HG03175 (cell line): ENCODE data around the gene KPNB1.
"Not testable (repeated sequence)": the region's sequence is repeated elsewhere in the genome, so short reads cannot be mapped to it uniquely, and the experiment has no call there.

Experiments
- ATAC-seq: cut with Tn5 transposase; IDR thresholded peaks from one replicate; pipeline ENCODE4 v1.9.1; 2021; ENCODE audit warnings: mild to moderate bottlenecking, moderate library complexity; ENCODE audit not compliant: unreplicated experiment

Gene KPNB1

DNA sequence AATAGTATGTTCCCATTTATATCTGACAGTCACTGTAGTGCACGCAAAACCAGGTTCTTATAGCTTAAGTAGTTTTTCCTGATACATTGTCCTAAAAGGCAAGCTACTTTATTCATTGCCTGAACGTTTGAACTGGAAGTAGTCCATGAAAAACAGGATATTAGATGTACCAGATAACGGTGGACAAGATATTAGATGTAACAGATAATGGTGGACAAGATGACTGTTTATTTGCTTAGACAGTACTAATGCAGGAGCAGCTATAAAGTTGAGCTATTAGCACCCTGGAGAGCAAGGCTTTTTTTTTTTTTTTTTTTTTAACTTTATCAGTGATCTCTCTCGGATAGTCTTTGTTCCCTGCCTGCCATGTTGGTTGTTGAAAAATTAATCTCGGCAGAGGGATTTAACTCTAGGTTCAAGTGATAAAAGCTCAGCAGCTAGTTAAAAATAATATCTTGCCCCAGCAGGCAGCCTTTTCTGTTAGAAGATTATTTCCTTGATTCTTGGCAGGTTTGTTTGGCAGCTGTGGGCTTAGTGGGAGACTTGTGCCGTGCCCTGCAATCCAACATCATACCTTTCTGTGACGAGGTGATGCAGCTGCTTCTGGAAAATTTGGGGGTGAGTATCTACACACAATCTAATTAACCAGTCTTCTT, 26.9 kb downstream of the KPNB1 start:
- ATAC-seq, result no peak

DNA sequence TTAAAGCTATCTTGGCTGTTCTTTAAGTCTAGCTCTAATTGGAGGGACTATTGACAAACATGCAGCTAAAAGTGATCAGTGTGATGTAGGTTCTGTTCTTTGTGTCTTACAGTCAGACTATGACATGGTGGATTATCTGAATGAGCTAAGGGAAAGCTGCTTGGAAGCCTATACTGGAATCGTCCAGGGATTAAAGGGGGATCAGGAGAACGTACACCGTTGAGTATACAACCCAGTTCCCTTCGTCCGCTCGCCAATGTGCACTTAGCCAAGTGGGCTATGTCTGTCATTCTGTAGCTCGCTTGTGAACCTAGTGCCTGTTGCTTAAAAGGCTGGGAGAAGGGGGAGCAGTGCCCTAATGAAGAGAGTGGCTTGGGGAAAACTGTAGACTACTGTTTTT, 28.5 kb downstream of the KPNB1 start:
- ATAC-seq, result no peak

DNA sequence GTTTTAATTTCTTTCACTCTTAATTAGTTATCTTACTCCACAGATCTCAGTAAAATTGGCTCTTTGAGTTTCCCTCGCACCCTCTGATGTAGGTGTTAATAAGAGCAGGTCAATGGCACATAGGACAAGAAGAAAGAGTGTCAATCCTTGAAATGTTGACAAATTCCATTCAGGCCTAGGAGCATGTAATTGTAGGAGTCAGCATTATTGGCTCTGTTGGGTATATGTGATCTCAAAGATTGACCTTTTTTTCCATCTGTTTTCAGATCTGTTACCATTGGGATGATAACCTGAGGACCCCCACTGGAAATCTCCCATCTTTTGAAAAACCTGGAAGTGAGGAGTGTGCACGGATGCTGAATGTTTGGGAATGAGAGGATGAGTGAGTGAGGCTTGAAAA, 32.4 kb downstream of the KPNB1 start:
- no peak for ATAC-seq

DNA sequence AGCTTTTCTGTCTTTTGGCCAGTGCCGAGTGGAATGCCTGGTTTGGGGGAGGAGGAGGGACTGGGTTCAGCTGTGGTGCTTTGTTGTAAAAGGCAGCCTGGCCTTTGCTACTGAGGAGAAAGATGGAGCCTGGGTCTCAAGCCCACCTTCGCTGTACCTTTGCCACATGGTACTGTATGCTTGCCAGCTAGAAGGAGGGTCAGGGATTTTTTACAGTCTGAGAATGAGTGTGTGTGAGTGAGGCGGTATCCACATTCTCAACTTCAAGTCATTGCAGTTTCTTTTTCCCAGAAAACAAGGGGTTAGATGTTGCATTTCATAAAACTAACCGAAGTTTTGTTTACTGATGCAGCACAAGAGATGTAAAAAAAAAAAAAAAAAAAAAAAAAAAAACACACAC, 33.0 kb downstream of the KPNB1 start:
- not testable (repeated sequence) for ATAC-seq

DNA sequence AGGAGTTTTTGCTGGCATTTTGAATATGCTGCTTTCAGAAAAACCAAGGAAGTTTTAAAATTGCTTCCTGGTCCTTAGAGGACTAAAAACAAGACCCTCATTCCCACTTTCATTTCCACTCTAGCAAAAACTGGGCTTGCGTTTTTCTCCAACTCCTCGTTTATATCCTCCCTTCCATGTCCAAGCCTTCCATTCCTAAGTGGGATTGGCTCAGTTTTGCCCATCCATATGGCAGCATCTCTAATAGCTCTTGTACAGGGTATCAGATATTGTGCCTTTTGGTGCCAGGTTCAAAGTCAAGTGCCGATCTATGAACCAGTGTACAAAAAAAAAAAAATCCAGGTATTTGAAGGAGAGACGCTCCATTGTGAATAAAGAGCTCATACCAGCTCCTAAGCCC, 34.3 kb downstream of the KPNB1 start:
- no peak for ATAC-seq

DNA sequence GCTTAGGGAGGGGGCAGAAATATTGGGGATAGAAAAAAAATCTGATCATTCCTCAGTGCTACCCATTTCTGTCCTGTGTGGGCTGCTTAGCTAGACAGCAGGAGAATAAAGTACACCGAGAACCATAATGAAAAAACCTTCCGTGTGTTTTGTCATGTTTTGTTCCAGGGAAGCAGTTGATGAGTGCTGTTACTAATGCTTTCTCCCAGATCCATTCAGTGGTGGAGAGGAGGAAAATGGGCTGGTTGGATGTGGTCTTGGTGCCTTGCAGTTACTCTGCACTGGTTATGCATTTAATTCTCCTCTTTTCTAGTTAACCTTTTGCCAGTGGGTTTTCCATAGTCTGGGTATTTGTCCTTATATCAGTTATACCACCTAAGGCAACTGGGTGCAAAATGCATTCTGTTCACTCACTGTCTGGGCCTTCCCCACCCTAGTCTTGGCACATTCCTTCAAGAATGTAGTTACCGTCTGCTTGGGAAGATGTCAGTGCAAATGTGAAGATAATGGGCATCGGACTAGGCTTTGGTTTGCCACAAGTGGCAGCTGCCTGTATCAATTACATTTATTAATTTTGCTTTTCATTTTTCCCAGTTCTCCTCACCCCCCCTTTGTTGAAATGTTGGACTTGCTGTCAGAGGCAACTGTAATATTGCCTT, 34.9 kb downstream of the KPNB1 start:
- no peak for ATAC-seq

DNA sequence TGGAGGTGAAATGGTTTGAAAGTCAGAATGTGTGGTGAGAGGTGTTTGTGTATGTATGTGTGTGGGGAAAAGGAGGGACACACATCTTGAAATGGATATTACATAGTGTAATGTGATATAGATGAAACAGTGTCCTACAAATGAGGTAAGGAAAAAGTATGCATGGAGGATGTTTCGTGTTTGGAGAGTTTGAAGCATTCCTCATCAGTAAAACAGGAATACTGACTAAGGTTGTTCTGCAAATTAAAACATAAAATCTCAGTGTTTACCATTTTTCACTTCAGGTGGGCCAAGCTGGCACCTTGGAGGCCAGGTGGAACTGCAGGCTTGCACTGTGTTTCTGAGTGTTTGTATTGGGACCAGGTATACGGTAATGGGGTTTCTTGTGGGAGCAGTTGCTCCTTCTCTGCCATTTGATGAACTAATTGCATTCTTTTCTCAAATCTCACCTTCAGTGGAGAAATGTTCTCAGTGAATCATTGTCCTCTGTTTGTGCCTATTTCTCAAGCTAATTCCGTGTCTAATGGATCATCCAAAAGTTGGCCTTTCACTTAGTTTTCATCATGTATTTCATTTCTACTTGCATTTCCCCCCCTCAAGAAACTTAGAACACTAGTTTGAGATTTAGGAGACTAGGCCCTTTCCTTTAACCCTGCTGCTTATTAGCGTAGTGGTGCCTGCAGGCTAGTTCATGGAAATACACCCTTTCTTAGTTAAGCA, 36.0 kb downstream of the KPNB1 start:
- ATAC-seq, result no peak

DNA sequence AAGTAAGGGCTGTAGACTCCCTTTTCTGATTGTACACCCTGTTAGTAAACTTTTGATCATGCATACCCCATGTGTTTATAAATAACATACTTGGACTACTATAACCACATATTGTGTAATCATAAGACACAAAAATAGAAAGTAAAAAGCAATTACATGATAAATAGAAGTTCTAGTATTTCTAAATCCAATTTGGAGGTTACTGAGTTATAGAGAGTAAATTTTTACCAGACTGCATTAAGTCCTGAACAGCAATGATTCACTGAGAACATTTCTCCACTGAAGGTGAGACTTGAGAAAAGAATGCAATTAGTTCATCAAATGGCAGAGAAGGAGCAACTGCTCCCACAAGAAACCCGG, 36.5 kb downstream of the KPNB1 start:
- no peak for ATAC-seq

DNA sequence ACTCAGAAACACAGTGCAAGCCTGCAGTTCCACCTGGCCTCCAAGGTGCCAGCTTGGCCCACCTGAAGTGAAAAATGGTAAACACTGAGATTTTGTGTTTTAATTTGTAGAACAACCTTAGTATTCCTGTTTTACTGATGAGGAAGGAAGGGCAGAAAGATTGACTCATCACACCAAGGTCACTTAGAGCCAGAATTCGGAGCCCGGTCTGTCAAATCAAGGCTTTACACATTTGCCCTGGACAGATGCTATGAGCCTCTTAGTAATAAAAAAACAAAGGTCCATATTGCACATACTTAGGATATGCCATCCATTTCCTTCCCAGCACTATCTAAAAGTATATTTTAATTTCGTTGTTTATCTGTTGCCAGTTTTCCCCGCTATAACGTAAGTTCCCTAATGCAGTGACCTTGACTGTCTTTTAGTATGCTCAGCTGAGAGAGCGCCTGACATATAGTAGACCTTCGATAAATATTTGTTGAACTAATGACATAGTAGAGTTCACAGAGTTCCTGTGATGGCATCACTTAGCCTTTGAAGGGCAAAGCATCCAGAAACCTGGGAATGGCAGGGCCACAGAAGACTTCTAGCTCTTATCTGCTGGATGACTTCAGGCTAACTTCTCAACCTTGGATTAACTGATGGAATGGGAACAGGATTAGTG, 37.1 kb downstream of the KPNB1 start:
- no peak for ATAC-seq

DNA sequence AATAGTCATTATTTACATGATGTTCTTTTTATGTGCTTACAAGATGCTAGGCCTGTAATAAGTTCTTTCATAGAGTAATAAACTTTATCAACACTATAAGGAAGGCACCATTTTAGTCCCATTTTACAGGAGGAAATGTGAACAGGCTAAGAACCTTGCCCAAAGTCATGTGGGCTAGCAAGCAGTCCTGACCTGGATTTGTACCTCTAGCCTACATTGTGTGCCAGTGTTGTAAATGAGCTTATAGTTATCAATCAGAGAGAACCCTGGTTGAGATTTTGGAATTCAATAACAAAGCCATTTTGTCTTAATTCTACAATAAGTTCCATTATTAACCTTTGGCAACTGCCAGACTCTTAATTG, 37.6 kb downstream of the KPNB1 start:
- ATAC-seq, result no peak

DNA sequence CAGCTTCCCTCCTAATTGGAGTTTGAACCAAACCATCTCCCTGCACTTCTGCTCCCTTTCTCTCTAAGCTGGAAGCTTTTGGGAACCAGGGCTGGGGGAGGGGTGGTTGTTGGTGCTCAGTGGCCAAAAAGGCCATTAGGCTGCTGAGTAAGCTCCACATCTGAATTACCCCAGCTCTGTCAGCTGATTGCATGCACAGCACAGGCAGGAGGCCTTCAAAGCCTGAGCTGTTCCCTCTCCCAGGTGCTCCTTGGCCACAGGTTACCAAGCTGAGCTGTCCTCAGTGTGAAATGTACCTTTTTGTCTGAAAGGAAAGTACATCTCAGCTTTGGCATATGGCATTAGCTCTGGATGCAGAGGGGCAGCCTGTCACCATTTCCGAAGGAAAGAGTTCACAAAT, 38.0 kb downstream of the KPNB1 start:
- ATAC-seq, result no peak

DNA sequence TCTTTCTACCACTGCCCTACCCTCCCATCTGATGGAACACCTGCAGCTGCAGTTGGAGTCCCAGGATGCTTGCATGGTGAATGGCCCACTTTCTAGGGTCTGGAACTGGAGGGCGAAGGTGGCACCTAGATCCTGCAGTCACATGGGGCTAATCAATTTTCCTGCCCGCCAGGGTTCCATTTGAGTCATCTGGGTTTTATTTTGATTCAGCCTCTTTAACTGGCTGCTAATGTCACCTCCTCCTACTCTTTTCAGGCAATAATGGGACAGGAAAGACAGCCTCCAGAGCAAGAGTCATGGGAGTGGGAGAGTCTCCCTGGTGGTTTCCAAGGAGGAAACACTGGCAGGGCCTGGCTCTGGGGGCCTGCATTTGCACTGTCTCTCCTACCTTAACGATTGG, 40.4 kb downstream of the KPNB1 start:
- ATAC-seq, result no peak

DNA sequence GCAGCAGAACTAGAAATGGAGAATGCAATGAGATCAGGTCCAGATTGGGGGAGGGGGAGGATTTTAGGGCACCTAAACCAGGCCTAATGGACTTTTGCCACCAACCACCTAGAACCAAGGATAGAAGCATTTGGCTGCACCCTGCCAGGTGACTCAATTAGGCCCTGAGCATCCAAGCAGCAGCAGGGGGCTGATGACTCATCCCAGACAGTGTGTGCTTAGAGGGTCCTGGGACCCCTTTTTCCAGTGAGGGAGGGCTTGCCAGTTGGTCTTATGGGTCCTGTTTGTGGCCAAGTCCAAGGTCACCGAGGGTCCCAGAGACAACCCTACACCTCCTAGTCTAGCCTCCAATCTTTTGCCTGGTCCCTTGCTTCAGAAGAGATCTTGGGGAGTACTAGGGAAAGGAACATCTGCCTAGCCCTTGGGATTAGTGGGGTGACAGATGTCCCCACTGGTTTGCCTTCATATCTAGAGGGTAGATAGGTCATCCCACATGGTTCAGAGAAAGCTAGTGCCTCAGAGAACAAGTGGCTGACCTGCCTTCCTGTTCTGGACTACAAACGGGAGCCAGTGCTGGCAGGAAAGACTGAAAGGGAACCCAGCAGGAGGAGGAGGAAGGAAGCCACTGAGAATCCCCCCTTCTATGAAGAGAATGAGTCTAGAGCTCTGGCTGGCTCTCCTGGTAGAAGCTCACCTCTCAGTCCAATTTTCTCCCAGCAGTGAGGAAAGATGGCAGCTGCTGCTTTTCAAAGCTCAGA, 42.6 kb downstream of the KPNB1 start:
- no peak for ATAC-seq

DNA sequence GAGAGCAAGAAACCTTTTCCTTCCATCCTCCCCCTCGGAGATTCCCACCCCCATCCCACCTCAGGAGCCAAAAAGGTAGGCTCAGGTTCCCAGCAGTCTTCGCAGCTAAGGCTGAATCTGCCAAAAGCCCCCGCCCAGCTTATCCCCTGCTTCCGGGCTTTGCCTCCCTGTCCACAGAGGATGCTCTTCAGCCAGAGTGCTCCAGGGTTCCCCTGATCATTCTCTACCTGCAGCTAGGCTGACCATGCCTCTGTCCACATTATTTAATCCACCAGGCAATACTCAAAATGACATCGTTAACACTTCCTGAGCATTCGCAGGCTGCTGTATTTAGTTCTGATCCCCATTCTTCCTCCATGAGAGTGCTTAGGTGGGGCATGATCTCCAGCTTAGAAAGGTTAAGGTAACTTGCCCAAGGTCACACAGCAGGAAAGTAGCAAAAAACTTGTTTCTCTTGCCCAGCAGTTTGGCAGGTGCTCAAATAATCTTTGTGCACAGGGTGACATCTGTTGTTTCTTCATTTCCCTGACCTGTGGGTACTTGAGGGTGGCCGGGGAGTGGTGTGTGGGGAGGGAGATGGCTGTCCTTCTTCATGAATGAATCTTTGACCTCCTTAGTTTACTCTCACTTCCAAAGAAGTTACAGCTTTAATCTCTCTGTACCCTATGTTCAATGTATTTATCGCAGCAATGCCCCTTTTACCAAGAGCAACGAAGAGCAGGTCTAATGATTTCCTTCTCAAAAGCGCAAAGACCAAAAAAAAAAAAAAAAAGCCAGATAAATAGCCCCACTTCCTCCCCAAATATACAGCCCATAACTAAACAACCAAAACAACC, 43.4 kb downstream of the KPNB1 start:
- no peak for ATAC-seq

DNA sequence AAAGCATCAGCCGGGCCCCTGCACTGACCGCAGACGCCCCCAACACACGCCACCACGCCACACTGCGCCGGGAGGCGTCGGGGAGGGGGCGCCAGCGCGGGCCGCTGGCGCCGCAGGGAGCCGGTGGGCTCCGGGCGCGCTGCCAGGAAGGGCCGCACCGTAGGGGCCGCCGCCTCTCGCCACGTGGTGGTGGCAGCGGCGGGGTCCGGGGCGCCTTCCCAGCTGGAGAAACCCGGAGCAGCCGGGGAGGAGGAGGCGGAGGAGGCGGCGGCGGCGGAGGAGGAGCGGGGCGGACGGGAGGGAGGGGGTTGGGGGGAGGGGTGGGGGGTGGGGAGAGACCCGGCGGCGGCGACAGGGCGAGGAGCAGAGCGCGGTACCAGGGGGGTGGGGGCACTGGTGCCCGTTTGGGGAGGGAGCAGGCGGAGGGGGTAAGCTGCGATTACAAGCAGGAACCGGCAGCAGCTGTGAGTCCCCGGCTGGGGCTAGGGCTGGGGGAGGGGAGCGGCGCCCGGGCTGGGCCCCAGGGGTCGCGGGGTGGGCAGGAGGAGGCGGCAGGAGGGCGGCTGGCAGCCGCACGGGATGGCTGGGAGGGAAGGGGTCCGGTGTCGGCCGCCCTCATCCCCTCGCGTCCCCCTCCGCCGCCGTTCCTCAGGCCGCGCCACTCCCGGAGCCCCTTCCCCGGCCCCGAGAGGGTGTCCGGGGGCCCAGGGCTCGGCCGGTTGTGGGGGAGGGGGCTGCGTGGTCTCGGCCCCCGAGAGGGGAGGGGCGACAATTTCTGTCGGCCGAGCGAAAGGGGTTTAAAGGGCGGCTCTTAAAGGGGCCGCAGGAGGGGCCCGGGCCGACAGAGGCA, 44.2 kb downstream of the KPNB1 start, which contains the start of gene TBKBP1:
TBKBP1 (plus strand) TSS at position 431 of the 850 bp plus-strand sequence. CDS start 1,952 bp downstream, outside the sequence.
- no peak for ATAC-seq

DNA sequence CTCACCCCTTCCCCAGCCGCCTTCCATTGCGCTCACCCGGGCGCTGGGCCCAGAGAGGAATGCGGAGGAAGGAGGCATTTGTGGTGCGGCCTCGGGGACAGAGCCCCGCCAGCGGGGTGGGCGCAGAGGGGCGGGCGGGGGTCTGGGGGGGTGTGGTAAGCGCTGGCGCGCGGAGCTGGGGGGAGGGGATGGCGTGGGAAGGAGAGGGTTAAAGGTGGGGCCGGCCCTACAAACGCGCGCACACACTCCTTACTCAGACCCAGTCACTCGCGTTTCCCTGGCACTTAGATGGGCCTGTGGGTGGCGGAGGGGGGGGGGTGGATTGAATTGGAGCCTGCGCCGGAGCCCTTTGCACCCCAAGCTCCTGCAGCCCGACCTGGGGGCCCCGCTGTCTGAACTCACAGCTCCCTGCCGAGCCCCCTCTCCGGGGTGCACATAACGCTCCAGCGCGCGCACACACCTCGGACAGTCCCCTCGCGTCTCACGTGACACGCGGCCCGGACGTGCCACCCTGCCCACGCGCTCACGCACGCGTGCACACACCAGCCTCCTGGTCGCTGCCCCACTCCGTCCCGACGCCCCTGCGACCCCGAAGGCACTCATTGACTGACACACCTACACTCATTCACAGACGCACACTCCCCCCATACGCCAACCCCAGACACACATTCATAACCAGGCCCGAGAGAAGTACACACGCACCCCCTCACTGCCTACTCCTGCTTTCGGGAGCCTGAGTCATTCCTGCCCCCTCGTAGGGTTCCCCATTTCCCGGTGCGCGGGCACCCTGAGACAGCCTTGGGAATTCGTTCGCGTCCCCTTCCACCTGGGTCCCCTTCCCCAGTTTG, 45.1 kb downstream of the KPNB1 start:
- no peak for ATAC-seq

DNA sequence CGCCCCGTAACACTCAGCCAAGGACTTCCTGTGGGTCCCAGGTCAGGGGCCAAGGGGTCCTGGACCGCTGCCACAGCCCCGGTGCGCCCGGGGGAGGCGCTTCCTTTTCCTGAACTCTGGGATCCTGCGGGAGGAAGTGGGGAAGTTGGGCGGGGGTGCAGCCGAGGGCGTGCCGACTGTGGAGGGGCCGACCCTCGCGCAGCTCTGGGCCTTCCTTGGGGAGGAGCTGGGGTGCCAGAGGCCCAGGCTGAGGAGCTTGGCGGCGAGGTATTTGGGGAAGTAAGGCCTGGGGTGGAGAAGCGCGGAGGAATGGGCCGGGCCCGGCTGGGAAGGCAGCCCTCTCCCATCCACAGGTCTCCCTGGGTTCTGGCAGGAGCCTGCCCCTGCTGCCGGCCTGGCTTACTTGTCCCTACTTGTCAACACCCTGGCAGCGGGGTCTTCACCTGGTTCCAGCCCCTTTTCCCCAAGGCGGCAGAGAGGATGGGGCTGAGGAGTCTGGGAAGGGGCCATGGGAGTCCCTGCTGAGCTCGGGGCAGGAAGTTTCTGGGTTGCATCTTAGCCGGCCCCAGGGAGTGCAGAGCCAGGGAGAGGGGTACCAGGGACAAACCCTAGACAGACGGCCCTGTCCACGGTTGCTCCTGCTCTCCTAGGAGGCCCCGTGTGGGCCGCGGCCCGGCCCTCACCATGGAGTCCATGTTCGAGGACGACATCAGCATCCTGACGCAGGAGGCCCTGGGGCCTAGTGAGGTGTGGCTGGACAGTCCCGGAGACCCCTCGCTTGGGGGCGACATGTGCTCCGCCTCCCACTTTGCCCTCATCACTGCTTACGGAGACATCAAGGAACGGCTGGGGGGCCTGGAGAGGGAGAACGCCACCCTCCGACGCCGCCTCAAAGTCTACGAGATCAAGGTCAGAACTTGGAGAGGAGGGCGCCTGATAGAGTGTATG, 46.0 kb downstream of the KPNB1 start:
- no peak for ATAC-seq
